CD4-positive, alpha-beta T cell treated with Interleukin-2 at 100 ng/mL for 4 hours (primary cell): ENCODE data around the gene NPL.

Source experiments
- DNase-seq: peaks from one replicate; pipeline ENCODE4 v3.0.0-alpha.2; 2020; ENCODE audit warnings: low spot score

NPL gene

GRCh38 chr1:182816863-182817262 lies 27.3 kb downstream of the NPL start:
- DNase-seq, result no peak

- DNase-seq, result no peak
These were observed 28.2 kb downstream of the NPL start for GRCh38 chr1:182817802-182818201.

- no peak for DNase-seq
These were observed 33.6 kb downstream of the NPL start for GRCh38 chr1:182823220-182823619.

- no peak for DNase-seq
These were observed 37.3 kb downstream of the NPL start for GRCh38 chr1:182826892-182827291.

- no peak for DNase-seq
These were observed 39.8 kb downstream of the NPL start for GRCh38 chr1:182829285-182829932.

- DNase-seq, result no peak
These were observed 43.7 kb downstream of the NPL start for GRCh38 chr1:182833271-182833670.

- no peak for DNase-seq
These were observed 44.8 kb downstream of the NPL start for GRCh38 chr1:182834326-182834725.

GRCh38 chr1:182835806-182836205 lies 46.2 kb downstream of the NPL start:
- DNase-seq, result no peak

GRCh38 chr1:182839209-182840066 lies 49.9 kb downstream of the NPL start, which contains the start of gene DHX9:
DHX9 (plus strand) TSS chr1:182839347; CDS start chr1:182842567, 3,220 bp downstream.
- peak; percentile 95 for DNase-seq

- no peak for DNase-seq
These were observed 51.9 kb downstream of the NPL start for GRCh38 chr1:182841368-182841988.

- DNase-seq, result no peak
These were observed 52.7 kb downstream of the NPL start for GRCh38 chr1:182842265-182842664.

GRCh38 chr1:182845379-182845778 lies 55.8 kb downstream of the NPL start:
- DNase-seq, result no peak

- no peak for DNase-seq
These were observed 56.3 kb downstream of the NPL start for GRCh38 chr1:182845894-182846293.

- DNase-seq, result no peak
These were observed 57.5 kb downstream of the NPL start for GRCh38 chr1:182847105-182847504.

GRCh38 chr1:182848736-182849135 lies 59.2 kb downstream of the NPL start:
- no peak for DNase-seq

- DNase-seq, result no peak
These were observed 60.7 kb downstream of the NPL start for GRCh38 chr1:182850319-182850718.

GRCh38 chr1:182851825-182852224 lies 62.3 kb downstream of the NPL start:
- DNase-seq, result no peak

GRCh38 chr1:182855911-182856310 lies 66.3 kb downstream of the NPL start:
- DNase-seq, result no peak

GRCh38 chr1:182857212-182857611 lies 67.6 kb downstream of the NPL start:
- no peak for DNase-seq

- DNase-seq, result no peak
These were observed 71.1 kb downstream of the NPL start for GRCh38 chr1:182860658-182861057.

GRCh38 chr1:182861994-182862393 lies 72.4 kb downstream of the NPL start:
- no peak for DNase-seq

- no peak for DNase-seq
These were observed 73.3 kb downstream of the NPL start for GRCh38 chr1:182862827-182863226.

- no peak for DNase-seq
These were observed 74.4 kb downstream of the NPL start for GRCh38 chr1:182863940-182864339.
